PC-3 (cell line): Measurements from ENCODE around the gene LTF. TPM values are rescaled to one million over a fixed set of nuclear protein-coding genes. Genes with fewer than 3 reads are reported as not detected.
"Not testable (repeated sequence)": the region's sequence is repeated elsewhere in the genome, so short reads cannot be mapped to it uniquely, and the experiment has no call there.

Source experiments
- ATAC-seq: fragments of 200-7000 bp; cut with Tn5 transposase; 2 replicates; pipeline ENCODE4 v1.9.1; 2020; ENCODE audit warnings: mild to moderate bottlenecking, moderate library complexity
- BruUV-seq: library from RNA; stranded (reverse); fragments of 400-500 nt; replicated peaks from 2 replicates; lab custom pipeline; 2021; lab: Mats Ljungman, UMichigan
- CTCF ChIA-PET: fragments of 300-600 bp; sonication (Branson Sonifier 250); formaldehyde crosslinking; loops from one replicate; lab custom pipeline; 2022; ENCODE audit warnings: antibody characterized with exemption; lab: Charles Lee
- POLR2A ChIA-PET: fragments of 300-600 bp; sonication (Branson Sonifier 250); formaldehyde crosslinking; loops from one replicate; lab custom pipeline; 2022; ENCODE audit warnings: antibody characterized with exemption; ENCODE audit not compliant: unreplicated experiment; lab: Charles Lee
- DNase-seq: peaks from one replicate; pipeline ENCODE4 v3.0.0-alpha.2; 2015
- H2AFZ ChIP-seq: fragments of 300-600 bp; sonication (generic); 2 replicates; pipeline ENCODE4 v1.6.0; 2016; ENCODE audit warnings: antibody characterized with exemption, low read length
- H3F3A ChIP-seq: fragments of 300-600 bp; sonication (generic); one replicate; pipeline ENCODE4 v1.6.0; 2017; ENCODE audit warnings: antibody characterized with exemption, low read length, control low read depth, mild to moderate bottlenecking; ENCODE audit not compliant: unreplicated experiment
- H3K27ac ChIP-seq: fragments of 300-600 bp; sonication (generic); 2 replicates; pipeline ENCODE4 v1.5.1; 2016; ENCODE audit warnings: mild to moderate bottlenecking, low read length
- H3K27me3 ChIP-seq: fragments of 300-600 bp; sonication (generic); 2 replicates; pipeline ENCODE4 v1.6.1; 2016; ENCODE audit warnings: low read length, mixed read lengths
- H3K36me3 ChIP-seq: fragments of 300-600 bp; sonication (generic); 2 replicates; pipeline ENCODE4 v1.6.1; 2016; ENCODE audit warnings: low read depth, mixed run types, low read length, mixed read lengths
- H3K4me1 ChIP-seq: fragments of 300-600 bp; sonication (generic); 2 replicates; pipeline ENCODE4 v1.5.1; 2016; ENCODE audit warnings: low read length; ENCODE audit not compliant: insufficient read depth
- H3K4me2 ChIP-seq: fragments of 300-600 bp; sonication (generic); 2 replicates; pipeline ENCODE4 v1.6.0; 2016; ENCODE audit warnings: low read length
- H3K4me3 ChIP-seq: fragments of 300-600 bp; sonication (generic); 2 replicates; pipeline ENCODE4 v1.5.1; 2016; ENCODE audit warnings: mild to moderate bottlenecking, low read length, mixed read lengths
- H3K79me2 ChIP-seq: fragments of 300-600 bp; sonication (generic); 2 replicates; pipeline ENCODE4 v1.6.1; 2017; ENCODE audit warnings: low read length, mixed read lengths
- H3K9ac ChIP-seq: fragments of 300-600 bp; sonication (generic); 2 replicates; pipeline ENCODE4 v1.6.0; 2016; ENCODE audit warnings: mild to moderate bottlenecking, low read length
- H3K9me2 ChIP-seq: fragments of 300-600 bp; sonication (generic); replicated peaks from 2 replicates; pipeline ENCODE4 v1.6.1; 2016; ENCODE audit warnings: mixed run types, low read length, mixed read lengths
- H3K9me3 ChIP-seq: fragments of 300-600 bp; sonication (generic); 2 replicates; pipeline ENCODE4 v1.6.1; 2016; ENCODE audit warnings: low read length, mixed read lengths
- H4K20me1 ChIP-seq: fragments of 300-600 bp; sonication (generic); 2 replicates; pipeline ENCODE4 v1.6.1; 2016; ENCODE audit warnings: low read length, mixed read lengths
- EZH2 ChIP-seq: fragments of 300-600 bp; sonication (generic); IDR thresholded peaks from one replicate; pipeline ENCODE4 v1.6.1; 2017; ENCODE audit warnings: antibody characterized with exemption, mild to moderate bottlenecking, low read length; ENCODE audit not compliant: unreplicated experiment
- EZH2phosphoT487 ChIP-seq: fragments of 300-600 bp; sonication (generic); IDR thresholded peaks from 2 replicates; pipeline ENCODE4 v1.6.1; 2018; ENCODE audit warnings: mild to moderate bottlenecking, antibody characterized with exemption, low read length, borderline replicate concordance
- intact Hi-C: fragments of 100-400 bp; cut with micrococcal nuclease; formaldehyde crosslinking; loops from 2 replicates; pipeline ENCODE4 v1.9.0; 2023
- total RNA-seq: library from RNA; depleted of rRNA; stranded (reverse); fragments of >200 nt; gene quantifications from 2 replicates; pipeline ENCODE4 v1.2.3, GENCODE V29; 2014; rRNA removed
- TF ChIP-seq, protein P1 (sequence below): fragments of 300-600 bp; sonication (generic); conservative IDR thresholded peaks from 2 replicates; pipeline ENCODE4 v1.5.1; 2017; ENCODE audit warnings: antibody characterized with exemption, low read depth, mild to moderate bottlenecking, low read length

The LTF gene
- total RNA-seq, 1 experiment from 2014 or later, result not detected

GRCh38 chr3:46389306-46389705 lies 75.4 kb downstream of the LTF start:
- TF ChIP-seq, protein P1, sequence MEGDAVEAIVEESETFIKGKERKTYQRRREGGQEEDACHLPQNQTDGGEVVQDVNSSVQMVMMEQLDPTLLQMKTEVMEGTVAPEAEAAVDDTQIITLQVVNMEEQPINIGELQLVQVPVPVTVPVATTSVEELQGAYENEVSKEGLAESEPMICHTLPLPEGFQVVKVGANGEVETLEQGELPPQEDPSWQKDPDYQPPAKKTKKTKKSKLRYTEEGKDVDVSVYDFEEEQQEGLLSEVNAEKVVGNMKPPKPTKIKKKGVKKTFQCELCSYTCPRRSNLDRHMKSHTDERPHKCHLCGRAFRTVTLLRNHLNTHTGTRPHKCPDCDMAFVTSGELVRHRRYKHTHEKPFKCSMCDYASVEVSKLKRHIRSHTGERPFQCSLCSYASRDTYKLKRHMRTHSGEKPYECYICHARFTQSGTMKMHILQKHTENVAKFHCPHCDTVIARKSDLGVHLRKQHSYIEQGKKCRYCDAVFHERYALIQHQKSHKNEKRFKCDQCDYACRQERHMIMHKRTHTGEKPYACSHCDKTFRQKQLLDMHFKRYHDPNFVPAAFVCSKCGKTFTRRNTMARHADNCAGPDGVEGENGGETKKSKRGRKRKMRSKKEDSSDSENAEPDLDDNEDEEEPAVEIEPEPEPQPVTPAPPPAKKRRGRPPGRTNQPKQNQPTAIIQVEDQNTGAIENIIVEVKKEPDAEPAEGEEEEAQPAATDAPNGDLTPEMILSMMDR, result no peak
- TF ChIP-seq EZH2 (no peak), EZH2phosphoT487 (no peak)
- Histone ChIP-seq H3K27me3 (no peaks in the 10 kb centered on the region), H3K4me3 (no peak overlapping the region), H3K9me3 (no peaks in the 10 kb centered on the region), H3K27ac (no peak overlapping the region), H3K4me2 (no peak overlapping the region), H3F3A (no peaks in the 10 kb centered on the region), H3K36me3 (no peaks in the 10 kb centered on the region), H3K9ac (no peak overlapping the region), H3K79me2 (no peaks in the 10 kb centered on the region), H3K9me2 (no peaks in the 10 kb centered on the region), H2AFZ (no peak overlapping the region), H4K20me1 (no peaks in the 10 kb centered on the region), H3K4me1 (peaks cover 13% of the 10 kb centered on the region)
- POLR2A ChIA-PET, result no interaction called here
- intact Hi-C loops, result no loop called here
- no peak for DNase-seq
- BruUV-seq, result no TSS peak
- CTCF ChIA-PET, result no interaction called here
- ATAC-seq, result no peak

GRCh38 chr3:46388847-46389246 lies 75.9 kb downstream of the LTF start:
- H3K79me2 ChIP-seq, intact Hi-C loops, H3K27ac ChIP-seq, H3K27me3 ChIP-seq, H4K20me1 ChIP-seq, POLR2A ChIA-PET, H3K9me2 ChIP-seq, H3K4me3 ChIP-seq, H2AFZ ChIP-seq, H3K4me2 ChIP-seq, ATAC-seq, DNase-seq, CTCF ChIA-PET, BruUV-seq, H3K36me3 ChIP-seq, H3F3A ChIP-seq, H3K9me3 ChIP-seq, H3K9ac ChIP-seq: not testable (repeated sequence)
- H3K4me1 ChIP-seq, result peaks cover 17% of the 10 kb centered on the region

GRCh38 chr3:46386205-46386604 lies 78.5 kb downstream of the LTF start:
- peak overlapping the region; percentile 49 for H3K27ac ChIP-seq
- ChIA-PET POLR2A (interaction anchor here (0.5 to 0.7 kb wide), 3 partner anchors 26 to 352 kb away, joined by 3 to 5 read pairs (median 4); no protein-coding TSS in a partner anchor), CTCF (interaction anchor here (1.0 kb wide), 1 partner anchor 14 kb away, joined by 4 read pairs; no protein-coding TSS in a partner anchor)
- no peaks in the 10 kb centered on the region for H3F3A ChIP-seq
- no peaks in the 10 kb centered on the region for H4K20me1 ChIP-seq
- H3K4me3 ChIP-seq, result no peak overlapping the region
- no peaks in the 10 kb centered on the region for H3K9me2 ChIP-seq
- peak overlapping the region; percentile 42; the same call in 1 of the 2 replicates for H2AFZ ChIP-seq
- H3K4me1 ChIP-seq, result peaks cover 28% of the 10 kb centered on the region
- no peaks in the 10 kb centered on the region for H3K79me2 ChIP-seq
- intact Hi-C loops, result no loop called here
- BruUV-seq, result no TSS peak
- no peaks in the 10 kb centered on the region for H3K27me3 ChIP-seq
- peak; percentile 99 for ATAC-seq
- TF ChIP-seq EZH2 (no peak), EZH2phosphoT487 (no peak)
- TF ChIP-seq, protein P1, result no peak
- H3K9ac ChIP-seq, result no peak overlapping the region
- no peaks in the 10 kb centered on the region for H3K36me3 ChIP-seq
- peak; percentile 90 for DNase-seq
- H3K4me2 ChIP-seq, result peak overlapping the region; percentile 50
- no peaks in the 10 kb centered on the region for H3K9me3 ChIP-seq

Other genes with a start within 250 kb of the LTF start
- 0.22 TPM in 1 of 2 replicates, not detected in the other for gene CCR3, start 222.4 kb downstream of the LTF start, total RNA-seq
- not detected in 2 replicates for gene CCR2, start 110.8 kb downstream of the LTF start, total RNA-seq
- gene CCR5, start 94.0 kb downstream of the LTF start, total RNA-seq, result not detected in 2 replicates
- gene CCRL2, start 57.6 kb downstream of the LTF start, total RNA-seq, result 5.5 and 6.0 TPM in 2 replicates
- gene RTP3, start 33.1 kb upstream of the LTF start, total RNA-seq, result not detected in 2 replicates
- 0.26 and 0.35 TPM in 2 replicates for gene LRRC2, start 101.4 kb upstream of the LTF start, total RNA-seq
- gene FAM240A, start 147.6 kb upstream of the LTF start, total RNA-seq, result not detected in 2 replicates
- 30.1 and 36.3 TPM in 2 replicates for gene ALS2CL, start 228.8 kb upstream of the LTF start, total RNA-seq
- 0.52 and 0.66 TPM in 2 replicates for gene TMIE, start 236.5 kb upstream of the LTF start, total RNA-seq